ENCODE data around the gene FARP2.

GRCh38 chr2:241542278-241542605, 186.2 kb downstream of the FARP2 start:
- no peak for TF ChIP-seq CTCF (IDR thresholded peaks at IDR 0.05; ENCODE audit: low read depth, low read length)
- TF ChIP-seq MYC (IDR thresholded peaks at IDR 0.05; ENCODE audit: low read depth, low read length), result no peak
- TF ChIP-seq POLR2A (IDR thresholded peaks at IDR 0.05; ENCODE audit: extremely low read depth, insufficient read length), result no peak
